HG03575 (cell line): Measurements from ENCODE around the gene REPS1.

ENCODE experiments used
- ATAC-seq: cut with Tn5 transposase; IDR thresholded peaks from one replicate; pipeline ENCODE4 v1.9.1; 2021; ENCODE audit not compliant: unreplicated experiment, insufficient number of reproducible peaks, low FRiP score; ENCODE audit errors: extremely low read depth

The REPS1 gene

GRCh38 chr6:138873191-138873590, 114.9 kb downstream of the REPS1 start:
- ATAC-seq, result no peak

GRCh38 chr6:138869398-138869797, 118.7 kb downstream of the REPS1 start:
- ATAC-seq, result no peak

- ATAC-seq, result no peak
Observed at GRCh38 chr6:138868181-138868580, 119.9 kb downstream of the REPS1 start.

- no peak for ATAC-seq
Observed at GRCh38 chr6:138865480-138866109, 122.5 kb downstream of the REPS1 start.

GRCh38 chr6:138864343-138864890, 123.6 kb downstream of the REPS1 start:
- no peak for ATAC-seq

GRCh38 chr6:138863321-138863720, 124.7 kb downstream of the REPS1 start:
- no peak for ATAC-seq

GRCh38 chr6:138862456-138862855, 125.6 kb downstream of the REPS1 start:
- ATAC-seq, result no peak

- no peak for ATAC-seq
Observed at GRCh38 chr6:138857775-138858174, 130.3 kb downstream of the REPS1 start.

- no peak for ATAC-seq
Observed at GRCh38 chr6:138856654-138857053, 131.4 kb downstream of the REPS1 start.
